RCC 7860 (cell line): ENCODE data around the gene MARK2.
A peak's percentile ranks its signal among the peaks of the same experiment; 100 is the strongest.

Experiments
- DNase-seq: peaks from one replicate; pipeline ENCODE4 v3.0.0-alpha.2; 2015; ENCODE audit warnings: low spot score
- FAIRE-seq: peaks from 2 replicates; lab custom pipeline; 2012; peaks lifted over from hg19 to GRCh38; lab: Jason Lieb, UNC

MARK2 gene

GRCh38 chr11:63920126-63920938 lies 81.4 kb downstream of the MARK2 start:
- FAIRE-seq (no peak), DNase-seq (no peak)

- FAIRE-seq = no peak
- no peak for DNase-seq
These were observed 82.1 kb downstream of the MARK2 start for GRCh38 chr11:63920939-63921417.

DNA sequence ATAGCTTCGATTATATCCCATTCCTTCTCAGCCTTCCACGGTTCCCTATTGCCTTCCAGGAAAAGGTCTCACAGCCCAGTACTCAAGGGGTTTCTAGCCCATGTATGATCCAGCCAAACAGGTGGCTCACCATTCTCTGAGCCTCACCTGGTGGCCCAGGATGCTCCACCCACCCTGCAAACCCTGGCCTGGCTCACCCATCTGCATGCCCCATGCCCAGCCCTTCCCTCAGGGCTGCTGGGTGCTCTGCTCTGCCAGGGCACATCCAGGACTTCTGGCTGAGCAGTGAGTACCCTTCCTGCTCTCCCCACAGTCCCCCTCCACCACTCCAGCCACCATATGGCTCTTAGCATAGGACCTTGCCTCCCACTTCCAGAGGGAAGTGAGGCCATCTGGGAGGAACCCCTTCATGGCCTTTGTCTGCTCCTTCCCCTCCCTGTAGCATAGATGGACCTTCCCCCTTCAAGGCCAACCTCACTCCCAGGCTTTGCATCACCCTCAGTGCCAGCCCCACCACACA lies 83.8 kb downstream of the MARK2 start:
- DNase-seq = no peak
- no peak for FAIRE-seq

DNA sequence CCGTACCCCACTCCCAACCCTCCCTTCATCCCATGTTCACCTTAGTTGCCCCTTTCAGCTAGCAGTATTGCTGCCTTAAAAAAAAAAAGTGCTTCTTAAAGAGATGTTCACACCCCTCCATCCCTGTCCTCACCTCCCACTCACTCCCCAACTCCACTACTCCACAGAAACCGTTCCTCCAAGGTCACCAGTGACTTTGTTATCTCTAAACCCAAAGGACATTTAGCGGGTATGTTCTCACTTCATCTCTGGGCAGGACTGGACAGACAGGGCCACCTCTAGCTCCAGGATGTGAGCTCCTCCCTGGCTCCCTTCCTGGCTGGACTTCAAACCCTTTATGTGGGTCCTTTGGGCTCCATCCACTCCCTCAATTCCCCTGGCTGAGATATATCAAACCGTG lies 84.4 kb downstream of the MARK2 start:
- FAIRE-seq (no peak), DNase-seq (no peak)

DNA sequence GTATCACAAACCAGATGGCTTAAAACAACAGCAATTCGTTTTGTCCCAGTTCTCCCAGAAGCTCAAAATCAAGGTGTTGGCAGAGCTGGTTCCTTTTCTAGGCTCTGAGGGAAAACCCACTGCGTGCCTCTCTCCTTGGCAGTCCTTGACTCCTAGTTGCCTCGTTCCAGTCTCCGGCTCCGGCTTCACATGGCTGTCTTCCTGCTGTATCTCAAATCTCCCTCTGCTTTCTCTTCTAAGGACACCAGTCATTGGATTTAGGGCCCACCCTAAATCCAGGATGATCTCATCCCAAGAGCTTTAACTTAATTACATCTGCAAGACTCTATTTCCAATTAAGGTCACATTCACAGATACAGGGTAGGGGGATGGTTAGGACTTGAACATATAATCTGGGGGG lies 90.7 kb downstream of the MARK2 start:
- no peak for FAIRE-seq

GRCh38 chr11:63931045-63931444 lies 92.1 kb downstream of the MARK2 start:
- no peak for DNase-seq
- no peak for FAIRE-seq

More for the DNA sequence above, 90.7 kb downstream of the MARK2 start:
- DNase-seq = no peak

DNA sequence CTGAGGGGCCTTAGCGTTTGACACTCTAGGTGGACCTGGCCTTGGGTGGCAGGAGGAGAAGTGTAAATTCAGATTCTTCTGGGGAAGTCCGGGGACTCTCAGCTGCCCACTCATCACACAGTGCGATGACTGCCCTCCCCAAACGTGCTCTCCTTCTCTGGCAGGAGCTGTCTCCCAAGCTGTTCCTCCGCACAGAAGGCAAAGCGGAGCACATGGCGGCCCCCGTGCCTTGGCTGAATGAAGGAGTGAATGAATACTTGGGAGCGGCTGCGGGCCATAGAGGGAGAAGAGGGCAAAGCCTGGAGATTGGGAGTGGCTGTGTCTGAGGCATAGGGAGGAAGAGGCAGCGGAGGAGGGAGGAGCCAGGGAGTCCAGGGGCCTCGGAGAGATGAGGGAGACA lies 93.0 kb downstream of the MARK2 start:
- FAIRE-seq = no peak
- no peak for DNase-seq

DNA sequence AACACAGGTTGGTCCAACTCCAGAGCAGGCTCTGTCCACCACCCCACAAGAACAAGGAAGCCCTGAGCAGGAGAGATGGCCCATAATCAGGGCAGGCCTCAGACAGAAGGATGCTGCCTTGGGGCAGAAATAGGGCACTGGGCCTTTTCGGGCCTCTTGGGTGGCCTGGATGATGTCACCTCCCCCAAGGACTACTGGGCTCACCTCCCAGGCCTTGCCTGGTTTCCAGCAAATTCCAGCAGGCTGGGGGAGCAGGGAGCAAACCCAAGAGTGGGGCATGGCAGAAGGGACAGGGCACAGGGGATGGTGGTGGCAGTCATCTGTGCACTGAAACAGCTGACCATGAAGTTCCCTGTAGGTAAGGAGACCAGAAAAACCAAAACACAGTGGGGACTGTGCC lies 94.5 kb downstream of the MARK2 start:
- DNase-seq = no peak
- no peak for FAIRE-seq

GRCh38 chr11:63937713-63938478 lies 99.0 kb downstream of the MARK2 start:
- DNase-seq (no peak), FAIRE-seq (no peak)

DNA sequence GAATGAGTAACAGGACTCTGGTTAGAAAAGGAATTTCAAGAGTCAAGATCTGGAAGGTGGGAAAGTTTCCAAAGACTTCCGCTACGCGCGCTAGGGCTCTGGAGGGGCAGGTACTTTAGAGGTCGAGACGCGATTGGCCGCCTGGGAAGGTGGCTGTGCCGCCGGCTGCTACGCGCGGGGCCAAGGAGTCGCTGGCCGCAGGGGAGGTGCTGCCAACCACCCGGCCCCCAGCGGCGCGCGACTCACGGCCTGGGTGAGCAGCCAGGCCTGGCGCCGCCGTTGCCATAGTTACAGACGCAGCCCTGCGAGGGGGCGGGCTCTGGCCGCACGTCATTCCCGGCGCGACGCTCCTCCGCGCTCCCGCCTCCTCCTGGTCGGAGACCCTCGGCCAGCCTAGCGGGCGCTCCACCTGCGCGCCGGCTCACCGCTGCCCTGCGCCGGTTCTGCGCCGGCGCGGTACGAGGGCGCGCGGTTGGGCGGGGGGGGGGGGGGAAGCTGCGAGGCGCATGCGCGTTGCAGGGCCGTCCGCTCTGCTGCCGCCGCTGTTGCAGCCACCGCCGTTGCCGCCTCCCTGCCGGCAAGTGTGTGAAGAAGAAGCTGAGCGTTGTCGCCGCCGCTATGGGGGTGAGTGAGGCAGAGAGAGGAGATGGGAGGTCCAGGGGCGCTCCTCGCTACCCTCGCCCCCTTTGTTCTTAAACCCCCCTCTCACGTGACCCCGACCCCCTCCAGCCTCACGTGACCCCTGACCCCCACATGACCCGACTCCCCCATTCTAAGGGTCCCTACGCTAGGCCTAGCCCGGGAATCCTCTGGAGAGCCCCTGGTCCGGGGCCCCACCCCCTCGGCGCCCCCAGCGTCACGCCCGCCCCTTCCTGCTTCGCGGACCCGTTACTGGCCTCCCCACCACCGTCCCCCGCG lies 99.8 kb downstream of the MARK2 start, which contains the start of gene NAA40:
Gene NAA40 (plus strand): TSS at position 524 of the 918 bp plus-strand sequence. CDS start 95 bp downstream, at position 619.
- peak; percentile 80 for FAIRE-seq

GRCh38 chr11:63939397-63939891 lies 100.5 kb downstream of the MARK2 start:
- FAIRE-seq = no peak
- no peak for DNase-seq

More for the DNA sequence above, 99.8 kb downstream of the MARK2 start, which contains the start of gene NAA40:
- DNase-seq = peak; percentile 98

- DNase-seq (no peak), FAIRE-seq (no peak)
These were observed 101.9 kb downstream of the MARK2 start for GRCh38 chr11:63940786-63941185.

GRCh38 chr11:63941901-63942300 lies 103.0 kb downstream of the MARK2 start:
- no peak for FAIRE-seq
- DNase-seq = no peak

DNA sequence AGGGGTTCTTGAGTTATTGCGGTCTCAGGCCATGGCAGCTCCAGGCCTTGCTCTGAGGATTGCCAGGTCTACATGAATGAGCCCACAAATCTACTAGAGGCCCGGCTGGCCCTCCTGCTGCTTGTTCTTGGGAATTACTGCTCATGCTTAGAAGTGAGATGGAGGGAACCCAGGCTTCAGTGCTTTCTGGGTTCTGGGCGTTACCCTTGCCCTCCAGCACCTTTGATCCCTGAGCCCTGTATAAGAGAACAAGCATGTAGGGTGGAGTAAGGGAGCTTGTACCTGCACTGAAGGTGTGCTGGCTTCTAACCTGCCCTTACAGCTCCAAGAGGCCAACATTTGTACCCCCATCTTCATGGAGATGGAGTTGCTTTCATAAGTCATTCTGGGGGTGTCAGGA lies 103.9 kb downstream of the MARK2 start:
- DNase-seq = no peak
- no peak for FAIRE-seq

DNA sequence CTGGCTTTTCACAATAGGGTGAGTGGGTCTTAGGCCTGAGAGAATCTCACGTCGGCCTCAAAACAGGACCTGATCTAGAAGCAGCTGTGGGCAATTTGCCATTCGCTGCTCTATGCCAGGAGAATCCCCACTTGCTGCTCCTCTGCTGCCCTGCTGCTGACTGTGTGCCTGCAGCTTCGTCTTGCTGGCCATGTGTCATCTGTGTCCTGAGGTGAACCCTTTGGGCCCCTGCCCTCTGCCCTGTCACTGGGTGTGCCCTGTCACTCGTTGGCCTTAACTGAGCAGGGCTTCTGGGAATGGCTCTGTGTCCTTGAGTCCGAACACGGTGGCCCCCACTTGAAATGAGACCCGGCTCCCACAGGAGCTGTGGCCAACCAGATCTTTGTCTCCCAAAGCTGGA lies 106.1 kb downstream of the MARK2 start:
- FAIRE-seq (no peak), DNase-seq (no peak)

- peak; percentile 31 for DNase-seq
These were observed 106.7 kb downstream of the MARK2 start for GRCh38 chr11:63945477-63946163.

DNA sequence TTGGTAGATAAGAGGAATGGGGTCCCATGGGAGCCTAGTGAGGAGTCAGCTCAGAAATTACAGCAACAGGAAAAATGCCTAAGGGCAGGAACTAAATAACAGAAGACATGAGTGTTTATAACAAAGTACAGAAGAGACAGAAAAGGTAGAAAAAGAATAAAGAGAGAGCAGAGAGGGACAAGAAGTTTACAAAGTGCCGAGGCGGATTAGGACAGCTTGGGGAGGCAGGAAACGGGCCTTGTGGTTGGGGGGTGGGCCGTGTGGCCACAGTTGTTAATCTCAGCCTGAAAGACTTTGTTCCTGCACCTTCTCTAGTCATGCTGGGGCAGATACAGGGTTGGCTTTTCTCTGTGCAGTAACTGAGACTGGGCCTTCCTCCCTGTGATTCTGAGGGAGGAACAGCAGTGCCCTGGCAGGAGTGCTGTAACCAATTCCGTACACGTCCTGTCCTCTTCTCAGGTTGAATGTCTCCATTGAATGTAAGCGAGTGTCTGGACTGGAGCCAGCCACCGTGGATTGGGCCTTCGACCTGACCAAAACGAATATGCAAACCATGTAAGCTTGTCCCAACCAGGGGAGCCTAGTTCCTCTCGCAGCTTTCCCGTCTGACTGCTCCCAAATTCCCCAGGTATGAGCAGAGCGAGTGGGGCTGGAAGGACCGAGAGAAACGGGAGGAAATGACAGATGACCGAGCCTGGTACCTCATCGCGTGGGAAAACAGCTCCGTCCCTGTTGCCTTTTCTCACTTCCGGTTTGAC lies 113.0 kb downstream of the MARK2 start:
- no peak for DNase-seq
- FAIRE-seq = no peak

More at GRCh38 chr11:63945477-63946163, 106.7 kb downstream of the MARK2 start:
- FAIRE-seq = no peak

GRCh38 chr11:63952570-63952969 lies 113.7 kb downstream of the MARK2 start:
- FAIRE-seq = no peak
- DNase-seq = no peak

DNA sequence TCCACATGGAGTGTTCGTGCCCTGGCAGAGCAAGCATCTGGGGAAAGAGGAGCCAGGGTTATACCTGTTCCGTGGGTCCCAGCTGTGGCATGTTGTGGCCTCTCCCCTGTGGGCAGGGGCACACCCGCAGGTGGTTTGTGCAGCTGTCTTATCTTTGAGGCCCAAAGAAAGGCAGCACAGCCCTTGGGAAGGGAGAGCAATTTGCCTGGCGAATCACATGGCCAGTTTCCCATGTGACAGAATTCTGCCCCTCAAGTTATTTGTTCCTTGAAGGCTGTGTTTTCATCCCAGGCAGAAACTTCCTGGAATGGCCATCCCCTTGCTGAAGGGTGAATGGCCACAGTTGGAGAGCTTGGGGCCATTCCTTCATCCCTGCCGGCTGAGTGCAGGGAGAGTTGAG lies 119.1 kb downstream of the MARK2 start:
- FAIRE-seq (no peak), DNase-seq (no peak)
